Colonic mucosa (tissue), 4 donors: ENCODE results near the gene ST8SIA5. TPM values are rescaled to one million over a fixed set of nuclear protein-coding genes. Genes with fewer than 3 reads are reported as not detected.

Experiments
- DNase-seq: peaks from one replicate; pipeline ENCODE4 v3.0.0-alpha.2; 2020
- H3K27ac ChIP-seq: fragments of 200-600 bp; one replicate; pipeline ENCODE4 v1.8.0; 2021
- H3K27me3 ChIP-seq: fragments of 200-600 bp; one replicate; pipeline ENCODE4 v1.8.0; 2021
- H3K36me3 ChIP-seq: fragments of 200-600 bp; one replicate; pipeline ENCODE4 v1.8.0; 2021
- H3K4me1 ChIP-seq: fragments of 200-600 bp; one replicate; pipeline ENCODE4 v1.8.0; 2021; ENCODE audit warnings: mild to moderate bottlenecking
- H3K4me3 ChIP-seq: fragments of 200-600 bp; one replicate; pipeline ENCODE4 v1.8.0; 2021
- H3K9ac ChIP-seq, 2 donors: one replicate each; pipeline ENCODE4 v1.7.0; 2013; ENCODE audit warnings: control low read depth in 2 of 2, low read depth in 2 of 2, low read length in 2 of 2
- H3K9me3 ChIP-seq: fragments of 200-600 bp; one replicate; pipeline ENCODE4 v1.8.0; 2021
- CTCF ChIP-seq: fragments of 200-600 bp; IDR thresholded peaks from one replicate; pipeline ENCODE4 v1.8.0; 2022; ENCODE audit warnings: antibody characterized with exemption, mild to moderate bottlenecking
- intact Hi-C: fragments of 100-400 bp; cut with DNase I; formaldehyde crosslinking; loops from one replicate; pipeline ENCODE4 v1.14.1; 2022
- total RNA-seq, 2 donors: library from RNA; stranded (reverse); fragmentation: NEBNext Ultra II Directional in 1 of 2; extraction: Animal tissue kit (Norgen Biotek cat#: 25700) in 1 of 2; gene quantifications; one replicate each; pipeline ENCODE4 v1.2.1, GENCODE V29; 2021
- donor health status: healthy.
- donor health status: DM: no; HTN: no; CAD: no.
- donor health status: DM: no; HTN: no; CAD: no.

Gene ST8SIA5
- total RNA-seq, 2 donors from 2014 or later = 0.32 to 0.37 TPM

GRCh38 chr18:46754661-46755292 lies 2.1 kb downstream of the ST8SIA5 start:
- H3K27ac ChIP-seq = no peak overlapping the region
- no peak overlapping the region for H3K4me3 ChIP-seq
- H3K9me3 ChIP-seq = no peaks in the 10 kb centered on the region
- H3K27me3 ChIP-seq = peaks cover 46% of the 10 kb centered on the region
- no peak for DNase-seq
- no peaks in the 10 kb centered on the region for H3K4me1 ChIP-seq
- no peak overlapping the region for H3K9ac ChIP-seq
- TF ChIP-seq CTCF = no peak
- intact Hi-C loops = no loop called here
- H3K36me3 ChIP-seq = no peaks in the 10 kb centered on the region

- Histone ChIP-seq H3K27me3 (peaks cover 41% of the 10 kb centered on the region), H3K36me3 (no peaks in the 10 kb centered on the region), H3K4me3 (no peak overlapping the region), H3K27ac (no peak overlapping the region), H3K9me3 (no peaks in the 10 kb centered on the region), H3K9ac (no peak overlapping the region), H3K4me1 (no peaks in the 10 kb centered on the region)
- no peak for TF ChIP-seq CTCF
- intact Hi-C loops = no loop called here
- DNase-seq = no peak
These were observed 2.7 kb downstream of the ST8SIA5 start for GRCh38 chr18:46754188-46754587.

GRCh38 chr18:46751882-46752281 lies 5.0 kb downstream of the ST8SIA5 start:
- intact Hi-C loops = no loop called here
- H3K9me3 ChIP-seq = no peaks in the 10 kb centered on the region
- H3K4me3 ChIP-seq = no peak overlapping the region
- no peak overlapping the region for H3K9ac ChIP-seq
- no peak for TF ChIP-seq CTCF
- no peaks in the 10 kb centered on the region for H3K36me3 ChIP-seq
- H3K27ac ChIP-seq = no peak overlapping the region
- H3K4me1 ChIP-seq = no peaks in the 10 kb centered on the region
- peaks cover 22% of the 10 kb centered on the region for H3K27me3 ChIP-seq
- no peak for DNase-seq

- no peaks in the 10 kb centered on the region for H3K4me1 ChIP-seq
- H3K36me3 ChIP-seq = no peaks in the 10 kb centered on the region
- H3K27me3 ChIP-seq = peaks cover 10% of the 10 kb centered on the region
- no peaks in the 10 kb centered on the region for H3K9me3 ChIP-seq
- TF ChIP-seq CTCF = no peak
- H3K27ac ChIP-seq = no peak overlapping the region
- H3K4me3 ChIP-seq = no peak overlapping the region
- H3K9ac ChIP-seq = no peak overlapping the region
- no peak for DNase-seq
- intact Hi-C loops = no loop called here
These were observed 6.2 kb downstream of the ST8SIA5 start for GRCh38 chr18:46750626-46751025.

- Histone ChIP-seq H3K27ac (no peak overlapping the region), H3K4me1 (no peaks in the 10 kb centered on the region), H3K27me3 (no peaks in the 10 kb centered on the region), H3K9me3 (no peaks in the 10 kb centered on the region), H3K36me3 (no peaks in the 10 kb centered on the region), H3K9ac (no peak overlapping the region), H3K4me3 (no peak overlapping the region)
- DNase-seq = no peak
- intact Hi-C loops = no loop called here
- no peak for TF ChIP-seq CTCF
These were observed 8.4 kb downstream of the ST8SIA5 start for GRCh38 chr18:46748466-46748865.
